CD4-positive, alpha-beta T cell (primary cell): Measurements from ENCODE around the gene HIGD2A. TPM values are rescaled to one million over a fixed set of nuclear protein-coding genes. Genes with fewer than 3 reads are reported as not detected.

Experiments
- ATAC-seq: fragments of 200-7000 bp; cut with Tn5 transposase; one replicate; pipeline ENCODE4 v1.10.0; 2022; ENCODE audit warnings: mild to moderate bottlenecking; ENCODE audit not compliant: poor library complexity
- CTCF ChIA-PET: fragments of 350-600 bp; sonication (Branson Sonifier 250); formaldehyde crosslinking; loops from one replicate; lab custom pipeline; 2021; ENCODE audit warnings: antibody characterized with exemption, inconsistent platforms; lab: Charles Lee
- POLR2A ChIA-PET: fragments of 350-600 bp; sonication (Branson Sonifier 250); formaldehyde crosslinking; loops from one replicate; lab custom pipeline; 2021; ENCODE audit warnings: antibody characterized with exemption, inconsistent platforms; lab: Charles Lee
- DNase-seq, 14 experiments: peaks; one replicate each; pipeline ENCODE4 v3.0.0-alpha.2; 2013 to 2020; ENCODE audit warnings: mixed read lengths in 2 of 14
- H3K27ac ChIP-seq, 2 donors: one replicate each; pipeline versions ENCODE4 v1.5.1 to v1.7.0; 2013; ENCODE audit warnings: low read length in 2 of 2, low read depth in 1 of 2, mild to moderate bottlenecking in 1 of 2
- H3K27me3 ChIP-seq, 2 experiments: 1 replicate in 1 of 2; 2 replicates in 1 of 2; pipeline versions ENCODE4 v1.6.1 to v1.7.0; 2013; ENCODE audit warnings: low read length in 2 of 2, control low read depth in 1 of 2, mild to moderate bottlenecking in 1 of 2, moderate library complexity in 1 of 2; ENCODE audit not compliant: insufficient read depth in 2 of 2, control insufficient read depth in 1 of 2
- H3K36me3 ChIP-seq: one replicate; pipeline ENCODE4 v1.6.1; 2013; ENCODE audit warnings: low read length, control low read depth; ENCODE audit not compliant: insufficient read depth
- H3K4me1 ChIP-seq: one replicate; pipeline ENCODE4 v1.6.1; 2013; ENCODE audit warnings: low read length, control low read depth; ENCODE audit not compliant: insufficient read depth
- H3K4me3 ChIP-seq: one replicate; pipeline ENCODE4 v1.5.1; 2013; ENCODE audit warnings: mild to moderate bottlenecking, low read length, moderate library complexity
- H3K9me3 ChIP-seq, 2 experiments: 1 replicate in 1 of 2; 2 replicates in 1 of 2; pipeline versions ENCODE4 v1.6.1 to v1.7.0; 2013; ENCODE audit warnings: low read length in 2 of 2, mild to moderate bottlenecking in 2 of 2, control low read depth in 1 of 2, moderate library complexity in 1 of 2; ENCODE audit not compliant: control insufficient read depth in 1 of 2, insufficient read depth in 1 of 2
- H3K27ac Mint-ChIP-seq: one replicate; pipeline ENCODE4 v1.8.0; 2020; ENCODE audit warnings: mixed read lengths
- H3K27me3 Mint-ChIP-seq: one replicate; pipeline ENCODE4 v1.8.0; 2021; ENCODE audit warnings: mixed read lengths
- H3K36me3 Mint-ChIP-seq: one replicate; pipeline ENCODE4 v1.8.0; 2021; ENCODE audit warnings: low read depth, mixed read lengths
- H3K4me1 Mint-ChIP-seq: one replicate; pipeline ENCODE4 v1.8.0; 2021; ENCODE audit warnings: low read depth, mixed read lengths
- H3K4me3 Mint-ChIP-seq: one replicate; pipeline ENCODE4 v1.8.0; 2020; ENCODE audit warnings: mild to moderate bottlenecking, mixed read lengths
- H3K9me3 Mint-ChIP-seq: one replicate; pipeline ENCODE4 v1.8.0; 2020; ENCODE audit warnings: mixed read lengths
- CTCF ChIP-seq: fragments of 200-600 bp; IDR thresholded peaks from one replicate; pipeline ENCODE4 v1.8.0; 2022; ENCODE audit warnings: antibody characterized with exemption, mild to moderate bottlenecking
- intact Hi-C, 2 experiments: fragments of 100-400 bp; cut with DNase I in 1 of 2; cut with micrococcal nuclease in 1 of 2; formaldehyde crosslinking; loops; one replicate each; pipeline versions ENCODE4 v1.15.1 to v1.9.0; 2023 to 2025; cut with DNase I, micrococcal nuclease
- total RNA-seq, 174 experiments: library from RNA in 2 of 174; stranded (reverse) in 2 of 174; gene quantifications; one replicate each; pipeline ENCODE4 v1.2.3 and lab custom pipeline; 2021 to 2026

HIGD2A gene
- total RNA-seq, 2 experiments from 2014 or later = 98.2 to 104 TPM

- Mint-ChIP-seq H3K9me3 (no peaks in the 10 kb centered on the region), H3K36me3 (peaks cover 49% of the 10 kb centered on the region), H3K27ac (no peak overlapping the region), H3K27me3 (no peaks in the 10 kb centered on the region), H3K4me3 (no peak overlapping the region), H3K4me1 (no peaks in the 10 kb centered on the region)
- ATAC-seq (no peak), DNase-seq (no peak)
- intact Hi-C loops = loop anchor here (10.0 kb wide), 2 partner anchors 155 to 975 kb away; partner anchors contain the start of genes LMAN2 (in 1 of the 2), RGS14 (in 1 of the 2) and RNF44 (in 1 of the 2)
- CTCF ChIA-PET = no interaction called here
- no peak for TF ChIP-seq CTCF
- no peak overlapping the region for H3K27ac ChIP-seq
- H3K4me3 ChIP-seq = no peak overlapping the region
- H3K4me1 ChIP-seq = no peaks in the 10 kb centered on the region
- no peaks in the 10 kb centered on the region for H3K27me3 ChIP-seq
- H3K36me3 ChIP-seq = peaks cover 42% of the 10 kb centered on the region
- POLR2A ChIA-PET = interaction anchor here (0.7 kb wide), 1 partner anchor 68 kb away, joined by 3 read pairs; the partner anchor contains the start of gene FAF2
- H3K9me3 ChIP-seq = no peaks in the 10 kb centered on the region
These were observed 8.7 kb upstream of the HIGD2A start for GRCh38 chr5:176379881-176380280.

GRCh38 chr5:176381423-176381822 is 7.1 kb upstream of the HIGD2A start:
- CTCF ChIA-PET = no interaction called here
- H3K4me1 Mint-ChIP-seq = peaks cover 10% of the 10 kb centered on the region
- Histone ChIP-seq H3K27me3 (no peaks in the 10 kb centered on the region), H3K36me3 (peaks cover 56% of the 10 kb centered on the region), H3K9me3 (no peaks in the 10 kb centered on the region), H3K4me1 (no peaks in the 10 kb centered on the region), H3K27ac (no peak overlapping the region), H3K4me3 (no peak overlapping the region)
- no peaks in the 10 kb centered on the region for H3K27me3 Mint-ChIP-seq
- POLR2A ChIA-PET = no interaction called here
- H3K9me3 Mint-ChIP-seq = no peaks in the 10 kb centered on the region
- no peak for TF ChIP-seq CTCF
- ATAC-seq (no peak), DNase-seq (no peak)
- no peak overlapping the region for H3K27ac Mint-ChIP-seq
- no peak overlapping the region for H3K4me3 Mint-ChIP-seq
- peaks cover 62% of the 10 kb centered on the region for H3K36me3 Mint-ChIP-seq
- intact Hi-C loops = loop anchor here (10.0 kb wide), 2 partner anchors 153 to 973 kb away; partner anchors contain the start of genes LMAN2 (in 1 of the 2), RGS14 (in 1 of the 2) and RNF44 (in 1 of the 2)

- Mint-ChIP-seq H3K27me3 (no peaks in the 10 kb centered on the region), H3K9me3 (no peaks in the 10 kb centered on the region), H3K27ac (no peak overlapping the region), H3K4me3 (no peak overlapping the region), H3K4me1 (peaks cover 16% of the 10 kb centered on the region), H3K36me3 (peaks cover 67% of the 10 kb centered on the region)
- no peaks in the 10 kb centered on the region for H3K9me3 ChIP-seq
- H3K36me3 ChIP-seq = peaks cover 61% of the 10 kb centered on the region
- H3K27me3 ChIP-seq = no peaks in the 10 kb centered on the region
- no peak for TF ChIP-seq CTCF
- intact Hi-C loops = loop anchor here (10.0 kb wide), 2 partner anchors 153 to 973 kb away; partner anchors contain the start of genes LMAN2 (in 1 of the 2), RGS14 (in 1 of the 2) and RNF44 (in 1 of the 2)
- CTCF ChIA-PET = no interaction called here
- no peak for ATAC-seq
- no peak overlapping the region for H3K4me3 ChIP-seq
- H3K27ac ChIP-seq = no peak overlapping the region
- POLR2A ChIA-PET = no interaction called here
- peaks cover 5% of the 10 kb centered on the region for H3K4me1 ChIP-seq
- DNase-seq = no peak
These were observed 6.6 kb upstream of the HIGD2A start for GRCh38 chr5:176381979-176382378.
